GM23338 (cell line): ENCODE data around the gene PARP11.

Experiments
- POLR2AphosphoS5 ChIP-seq: IDR thresholded peaks from 2 replicates; pipeline ENCODE4 v1.6.1; 2016; ENCODE audit warnings: antibody characterized with exemption, low read depth
- ZNF114 ChIP-seq: fragments of 250-450 bp; sonication (Bioruptor Pico); IDR thresholded peaks from 2 replicates; pipeline ENCODE4 v1.5.0; 2020; ENCODE audit warnings: mild to moderate bottlenecking, moderate library complexity
- TF ChIP-seq, protein P1 (sequence below), 2 experiments: fragments of 200-600 bp in 1 of 2; sonication (generic) in 1 of 2; conservative IDR thresholded peaks; 2 replicates each; pipeline versions ENCODE4 v1.5.1 to v1.6.1; 2016 to 2017; ENCODE audit warnings: antibody characterized with exemption in 2 of 2, low read depth in 2 of 2, mild to moderate bottlenecking in 2 of 2, moderate library complexity in 1 of 2
- TF ChIP-seq, protein P2 (sequence below): IDR thresholded peaks from one replicate; pipeline ENCODE4 v1.6.1; 2018; ENCODE audit warnings: antibody characterized with exemption; ENCODE audit not compliant: unreplicated experiment

DNA sequence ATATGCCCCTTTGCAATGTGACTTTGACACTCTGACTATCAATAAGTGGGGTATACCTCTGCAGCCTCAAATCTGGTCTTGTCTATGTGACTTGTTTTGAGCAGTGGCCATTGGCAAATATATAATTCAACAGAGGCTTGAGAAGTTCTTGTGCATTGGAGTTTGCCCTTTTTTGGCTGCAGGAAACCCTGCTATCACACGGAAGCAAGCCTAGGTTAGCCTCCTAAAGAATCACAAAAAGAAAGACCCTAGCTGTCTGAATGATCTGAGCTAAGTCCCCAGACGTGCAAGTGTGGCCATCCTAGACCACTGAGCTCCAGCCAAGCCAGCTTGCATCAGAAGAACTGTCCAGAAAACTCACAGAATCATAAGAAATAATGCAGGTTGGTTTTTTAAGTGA, 31.8 kb upstream of the PARP11 start:
- TF ChIP-seq, protein P1, sequence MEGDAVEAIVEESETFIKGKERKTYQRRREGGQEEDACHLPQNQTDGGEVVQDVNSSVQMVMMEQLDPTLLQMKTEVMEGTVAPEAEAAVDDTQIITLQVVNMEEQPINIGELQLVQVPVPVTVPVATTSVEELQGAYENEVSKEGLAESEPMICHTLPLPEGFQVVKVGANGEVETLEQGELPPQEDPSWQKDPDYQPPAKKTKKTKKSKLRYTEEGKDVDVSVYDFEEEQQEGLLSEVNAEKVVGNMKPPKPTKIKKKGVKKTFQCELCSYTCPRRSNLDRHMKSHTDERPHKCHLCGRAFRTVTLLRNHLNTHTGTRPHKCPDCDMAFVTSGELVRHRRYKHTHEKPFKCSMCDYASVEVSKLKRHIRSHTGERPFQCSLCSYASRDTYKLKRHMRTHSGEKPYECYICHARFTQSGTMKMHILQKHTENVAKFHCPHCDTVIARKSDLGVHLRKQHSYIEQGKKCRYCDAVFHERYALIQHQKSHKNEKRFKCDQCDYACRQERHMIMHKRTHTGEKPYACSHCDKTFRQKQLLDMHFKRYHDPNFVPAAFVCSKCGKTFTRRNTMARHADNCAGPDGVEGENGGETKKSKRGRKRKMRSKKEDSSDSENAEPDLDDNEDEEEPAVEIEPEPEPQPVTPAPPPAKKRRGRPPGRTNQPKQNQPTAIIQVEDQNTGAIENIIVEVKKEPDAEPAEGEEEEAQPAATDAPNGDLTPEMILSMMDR (conservative IDR thresholded peaks at IDR 0.05; ENCODE audit: low read depth in 2 of 2), result no peak
- TF ChIP-seq ZNF114 (CRISPR knock-in tag) (no peak), POLR2AphosphoS5 (no peak)
- TF ChIP-seq, protein P2, sequence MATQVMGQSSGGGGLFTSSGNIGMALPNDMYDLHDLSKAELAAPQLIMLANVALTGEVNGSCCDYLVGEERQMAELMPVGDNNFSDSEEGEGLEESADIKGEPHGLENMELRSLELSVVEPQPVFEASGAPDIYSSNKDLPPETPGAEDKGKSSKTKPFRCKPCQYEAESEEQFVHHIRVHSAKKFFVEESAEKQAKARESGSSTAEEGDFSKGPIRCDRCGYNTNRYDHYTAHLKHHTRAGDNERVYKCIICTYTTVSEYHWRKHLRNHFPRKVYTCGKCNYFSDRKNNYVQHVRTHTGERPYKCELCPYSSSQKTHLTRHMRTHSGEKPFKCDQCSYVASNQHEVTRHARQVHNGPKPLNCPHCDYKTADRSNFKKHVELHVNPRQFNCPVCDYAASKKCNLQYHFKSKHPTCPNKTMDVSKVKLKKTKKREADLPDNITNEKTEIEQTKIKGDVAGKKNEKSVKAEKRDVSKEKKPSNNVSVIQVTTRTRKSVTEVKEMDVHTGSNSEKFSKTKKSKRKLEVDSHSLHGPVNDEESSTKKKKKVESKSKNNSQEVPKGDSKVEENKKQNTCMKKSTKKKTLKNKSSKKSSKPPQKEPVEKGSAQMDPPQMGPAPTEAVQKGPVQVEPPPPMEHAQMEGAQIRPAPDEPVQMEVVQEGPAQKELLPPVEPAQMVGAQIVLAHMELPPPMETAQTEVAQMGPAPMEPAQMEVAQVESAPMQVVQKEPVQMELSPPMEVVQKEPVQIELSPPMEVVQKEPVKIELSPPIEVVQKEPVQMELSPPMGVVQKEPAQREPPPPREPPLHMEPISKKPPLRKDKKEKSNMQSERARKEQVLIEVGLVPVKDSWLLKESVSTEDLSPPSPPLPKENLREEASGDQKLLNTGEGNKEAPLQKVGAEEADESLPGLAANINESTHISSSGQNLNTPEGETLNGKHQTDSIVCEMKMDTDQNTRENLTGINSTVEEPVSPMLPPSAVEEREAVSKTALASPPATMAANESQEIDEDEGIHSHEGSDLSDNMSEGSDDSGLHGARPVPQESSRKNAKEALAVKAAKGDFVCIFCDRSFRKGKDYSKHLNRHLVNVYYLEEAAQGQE, result no peak
